ENCODE results near the gene UBE2R2. TPM values are rescaled to one million over a fixed set of nuclear protein-coding genes. Genes with fewer than 3 reads are reported as not detected.
"Not testable (repeated sequence)": the region's sequence is repeated elsewhere in the genome, so short reads cannot be mapped to it uniquely, and the experiment has no call there.

Gene UBE2R2
- total and polyA plus RNA-seq, 2 donors from 2014 or later = 26.1 to 32.2 TPM

- H3K27ac ChIP-seq (ENCODE audit: low read depth in 2 of 2, low read length in 2 of 2); intact Hi-C loops (cut with DNase I): not testable (repeated sequence)
Measured at GRCh38 chr9:33808979-33809322, 8.0 kb upstream of the UBE2R2 start.

DNA sequence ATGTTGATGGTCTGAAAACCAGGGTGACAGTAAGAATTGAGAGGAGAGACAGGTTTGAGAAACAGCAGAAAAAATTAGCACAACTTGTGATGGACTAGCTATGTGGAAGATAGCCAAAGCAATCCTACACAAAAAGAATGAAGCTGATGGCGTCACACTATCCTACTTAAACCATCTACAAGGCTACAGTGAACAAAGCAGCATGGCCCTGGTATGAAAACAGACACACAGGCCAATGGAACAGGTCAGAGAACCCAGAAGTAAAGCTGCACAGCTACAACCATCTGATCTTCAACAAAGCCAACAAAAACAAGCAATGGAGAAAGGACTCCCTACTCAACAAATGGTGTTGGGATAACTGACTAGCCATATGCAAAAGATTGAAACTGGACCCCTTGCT, 7.5 kb upstream of the UBE2R2 start:
- H3K9ac ChIP-seq (ENCODE audit: low read length in 3 of 3) = no peak overlapping the region

More at GRCh38 chr9:33808979-33809322, 8.0 kb upstream of the UBE2R2 start:
- not testable (repeated sequence) for DNase-seq; H3K27me3 ChIP-seq (ENCODE audit: control insufficient read depth, insufficient read depth, low read length); H3K4me1 ChIP-seq (ENCODE audit: control insufficient read depth in 2 of 3, insufficient read depth in 2 of 3, low read depth in 1 of 3, low read length in 3 of 3); H3K9me3 ChIP-seq (ENCODE audit: control insufficient read depth in 2 of 3, insufficient read depth in 1 of 3, low read length in 3 of 3); H3K9ac ChIP-seq (ENCODE audit: low read length in 3 of 3); FAIRE-seq; H3K36me3 ChIP-seq (ENCODE audit: control insufficient read depth in 2 of 3, insufficient read depth in 3 of 3, low read length in 3 of 3); H3K4me3 ChIP-seq (ENCODE audit: low read length in 3 of 3)

GRCh38 chr9:33813712-33814641, 3.0 kb upstream of the UBE2R2 start:
- peak; percentile 62 for TF ChIP-seq CTCF (IDR thresholded peaks at IDR 0.05; ENCODE audit: borderline replicate concordance, extremely low read depth, insufficient read depth)
- DNase-seq = peak in 3 of 5 donors; percentile 44 to 61 (median 60)
- no peaks in the 10 kb centered on the region for H3K9me3 ChIP-seq (ENCODE audit: control insufficient read depth in 2 of 3, insufficient read depth in 1 of 3, low read length in 3 of 3)
- peak overlapping the region; percentile 71 to 87 for H3K27ac ChIP-seq (ENCODE audit: low read depth in 2 of 2, low read length in 2 of 2)
- intact Hi-C loops (cut with DNase I) = no loop called here
- H3K4me3 ChIP-seq (ENCODE audit: low read length in 3 of 3) = no peak overlapping the region
- no peaks in the 10 kb centered on the region for H3K36me3 ChIP-seq (ENCODE audit: control insufficient read depth in 2 of 3, insufficient read depth in 3 of 3, low read length in 3 of 3)
- H3K4me1 ChIP-seq (ENCODE audit: control insufficient read depth in 2 of 3, insufficient read depth in 2 of 3, low read depth in 1 of 3, low read length in 3 of 3) = peaks cover 0 to 26% (median 14%) of the 10 kb centered on the region in 3 donors
- peak; percentile 70 for FAIRE-seq
- H3K9ac ChIP-seq (ENCODE audit: low read length in 3 of 3) = peak overlapping the region in 1 of 3 donors; percentile 34
- H3K27me3 ChIP-seq (ENCODE audit: control insufficient read depth, insufficient read depth, low read length) = no peaks in the 10 kb centered on the region

More for the DNA sequence above, 7.5 kb upstream of the UBE2R2 start:
- Histone ChIP-seq H3K27me3 (ENCODE audit: control insufficient read depth, insufficient read depth, low read length) (no peaks in the 10 kb centered on the region), H3K4me1 (ENCODE audit: control insufficient read depth in 2 of 3, insufficient read depth in 2 of 3, low read depth in 1 of 3, low read length in 3 of 3) (peaks cover 0 to 8% (median 6%) of the 10 kb centered on the region in 3 donors), H3K9me3 (ENCODE audit: control insufficient read depth in 2 of 3, insufficient read depth in 1 of 3, low read length in 3 of 3) (no peaks in the 10 kb centered on the region), H3K36me3 (ENCODE audit: control insufficient read depth in 2 of 3, insufficient read depth in 3 of 3, low read length in 3 of 3) (no peaks in the 10 kb centered on the region), H3K4me3 (ENCODE audit: low read length in 3 of 3) (no peak overlapping the region), H3K27ac (ENCODE audit: low read depth in 2 of 2, low read length in 2 of 2) (peak overlapping the region in 1 of 2 donors; percentile 36)
- no peak for TF ChIP-seq CTCF (IDR thresholded peaks at IDR 0.05; ENCODE audit: borderline replicate concordance, extremely low read depth, insufficient read depth)
- intact Hi-C loops (cut with DNase I) = no loop called here
- no peak for FAIRE-seq
- DNase-seq = no peak

GRCh38 chr9:33815781-33816180, 1.2 kb upstream of the UBE2R2 start:
- peak overlapping the region; percentile 95 to 99 for H3K27ac ChIP-seq (ENCODE audit: low read depth in 2 of 2, low read length in 2 of 2)
- peaks cover 0 to 26% (median 19%) of the 10 kb centered on the region in 3 donors for H3K4me1 ChIP-seq (ENCODE audit: control insufficient read depth in 2 of 3, insufficient read depth in 2 of 3, low read depth in 1 of 3, low read length in 3 of 3)
- intact Hi-C loops (cut with DNase I) = no loop called here
- FAIRE-seq (no peak), DNase-seq (peak in 1 of 5 donors; percentile 63)
- peak overlapping the region in 2 of 3 donors; percentile 78 to 80 for H3K9ac ChIP-seq (ENCODE audit: low read length in 3 of 3)
- peak overlapping the region in 1 of 3 donors; percentile 74 for H3K4me3 ChIP-seq (ENCODE audit: low read length in 3 of 3)
- no peaks in the 10 kb centered on the region for H3K9me3 ChIP-seq (ENCODE audit: control insufficient read depth in 2 of 3, insufficient read depth in 1 of 3, low read length in 3 of 3)
- no peaks in the 10 kb centered on the region for H3K36me3 ChIP-seq (ENCODE audit: control insufficient read depth in 2 of 3, insufficient read depth in 3 of 3, low read length in 3 of 3)
- no peaks in the 10 kb centered on the region for H3K27me3 ChIP-seq (ENCODE audit: control insufficient read depth, insufficient read depth, low read length)
- no peak for TF ChIP-seq CTCF (IDR thresholded peaks at IDR 0.05; ENCODE audit: borderline replicate concordance, extremely low read depth, insufficient read depth)

Data from kidney (tissue), 14 donors.